ENCODE measurements around the gene SLC11A1.

Gene SLC11A1

GRCh38 chr2:218434456-218434855 lies 52.4 kb downstream of the SLC11A1 start:
- Histone ChIP-seq H3K27ac (replicated peaks) (no peak overlapping the region), H3K4me3 (replicated peaks; ENCODE audit: insufficient read depth, low read length) (no peak overlapping the region), H3K27me3 (ENCODE audit: insufficient read depth, poor library complexity, severe bottlenecking) (no peaks in the 10 kb centered on the region)
- TF ChIP-seq POLR2AphosphoS5 (IDR thresholded peaks at IDR 0.05; ENCODE audit: low read depth), result no peak
- no peak for TF ChIP-seq REST (IDR thresholded peaks at IDR 0.05; ENCODE audit: insufficient replicate concordance, low read depth)
- TF ChIP-seq GABPA (IDR thresholded peaks at IDR 0.05; ENCODE audit: low read depth), result no peak
- no peak for TF ChIP-seq CTCF (IDR thresholded peaks at IDR 0.05; ENCODE audit: insufficient read depth, low read length)
- TF ChIP-seq SPI1 (IDR thresholded peaks at IDR 0.05; ENCODE audit: borderline replicate concordance, low read depth), result no peak
- no peak for DNase-seq (ENCODE audit: low read depth in 1 of 2, low spot score in 1 of 2)

GRCh38 chr2:218435003-218435982 lies 53.2 kb downstream of the SLC11A1 start:
- no peak for TF ChIP-seq SPI1 (IDR thresholded peaks at IDR 0.05; ENCODE audit: borderline replicate concordance, low read depth)
- no peak for TF ChIP-seq REST (IDR thresholded peaks at IDR 0.05; ENCODE audit: insufficient replicate concordance, low read depth)
- H3K27ac ChIP-seq (replicated peaks), result no peak overlapping the region
- no peak overlapping the region for H3K4me3 ChIP-seq (replicated peaks; ENCODE audit: insufficient read depth, low read length)
- H3K27me3 ChIP-seq (ENCODE audit: insufficient read depth, poor library complexity, severe bottlenecking), result no peaks in the 10 kb centered on the region
- no peak for DNase-seq (ENCODE audit: low read depth in 1 of 2, low spot score in 1 of 2)

GRCh38 chr2:218436992-218437391 lies 54.9 kb downstream of the SLC11A1 start:
- no peak overlapping the region for H3K27ac ChIP-seq (replicated peaks)
- H3K27me3 ChIP-seq (ENCODE audit: insufficient read depth, poor library complexity, severe bottlenecking), result no peaks in the 10 kb centered on the region
- TF ChIP-seq CTCF (IDR thresholded peaks at IDR 0.05; ENCODE audit: insufficient read depth, low read length), result no peak
- TF ChIP-seq POLR2AphosphoS5 (IDR thresholded peaks at IDR 0.05; ENCODE audit: low read depth), result no peak
- TF ChIP-seq REST (IDR thresholded peaks at IDR 0.05; ENCODE audit: insufficient replicate concordance, low read depth), result no peak
- TF ChIP-seq SPI1 (IDR thresholded peaks at IDR 0.05; ENCODE audit: borderline replicate concordance, low read depth), result no peak
- TF ChIP-seq GABPA (IDR thresholded peaks at IDR 0.05; ENCODE audit: low read depth), result no peak
- DNase-seq (ENCODE audit: low read depth in 1 of 2, low spot score in 1 of 2), result no peak
- H3K4me3 ChIP-seq (replicated peaks; ENCODE audit: insufficient read depth, low read length), result no peak overlapping the region
